Measurements from ENCODE around the gene AQP1.

DNA sequence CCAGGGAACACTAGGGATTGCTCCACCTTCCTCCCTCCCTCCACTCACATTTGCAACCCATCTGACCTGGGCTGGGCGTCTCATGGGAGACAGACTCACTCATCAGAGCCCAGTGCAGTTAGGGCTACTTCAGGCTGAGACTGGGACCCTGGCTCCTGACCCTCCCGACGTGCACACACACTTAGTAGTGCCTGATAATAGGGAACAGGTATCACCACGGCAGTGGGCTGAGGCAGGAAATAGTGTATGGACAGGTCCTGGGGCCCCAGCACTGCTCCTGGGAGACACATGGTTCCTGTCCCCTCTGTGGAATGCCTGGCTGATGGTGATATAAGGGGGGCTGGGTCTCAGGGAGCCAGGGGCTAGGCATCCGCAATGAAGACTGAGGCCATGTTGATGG lies 14.3 kb downstream of the AQP1 start:
- TF ChIP-seq, protein P1, sequence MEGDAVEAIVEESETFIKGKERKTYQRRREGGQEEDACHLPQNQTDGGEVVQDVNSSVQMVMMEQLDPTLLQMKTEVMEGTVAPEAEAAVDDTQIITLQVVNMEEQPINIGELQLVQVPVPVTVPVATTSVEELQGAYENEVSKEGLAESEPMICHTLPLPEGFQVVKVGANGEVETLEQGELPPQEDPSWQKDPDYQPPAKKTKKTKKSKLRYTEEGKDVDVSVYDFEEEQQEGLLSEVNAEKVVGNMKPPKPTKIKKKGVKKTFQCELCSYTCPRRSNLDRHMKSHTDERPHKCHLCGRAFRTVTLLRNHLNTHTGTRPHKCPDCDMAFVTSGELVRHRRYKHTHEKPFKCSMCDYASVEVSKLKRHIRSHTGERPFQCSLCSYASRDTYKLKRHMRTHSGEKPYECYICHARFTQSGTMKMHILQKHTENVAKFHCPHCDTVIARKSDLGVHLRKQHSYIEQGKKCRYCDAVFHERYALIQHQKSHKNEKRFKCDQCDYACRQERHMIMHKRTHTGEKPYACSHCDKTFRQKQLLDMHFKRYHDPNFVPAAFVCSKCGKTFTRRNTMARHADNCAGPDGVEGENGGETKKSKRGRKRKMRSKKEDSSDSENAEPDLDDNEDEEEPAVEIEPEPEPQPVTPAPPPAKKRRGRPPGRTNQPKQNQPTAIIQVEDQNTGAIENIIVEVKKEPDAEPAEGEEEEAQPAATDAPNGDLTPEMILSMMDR (IDR thresholded peaks at IDR 0.05), result no peak
- TF ChIP-seq POLR2A (IDR thresholded peaks at IDR 0.05) (no peak), POLR2AphosphoS5 (IDR thresholded peaks at IDR 0.05; ENCODE audit: insufficient read depth in 1 of 2, low read depth in 1 of 2) (no peak)
